ENCODE measurements around the gene KAT5.
"Not testable (repeated sequence)": the region's sequence is repeated elsewhere in the genome, so short reads cannot be mapped to it uniquely, and the experiment has no call there.

The KAT5 gene

DNA sequence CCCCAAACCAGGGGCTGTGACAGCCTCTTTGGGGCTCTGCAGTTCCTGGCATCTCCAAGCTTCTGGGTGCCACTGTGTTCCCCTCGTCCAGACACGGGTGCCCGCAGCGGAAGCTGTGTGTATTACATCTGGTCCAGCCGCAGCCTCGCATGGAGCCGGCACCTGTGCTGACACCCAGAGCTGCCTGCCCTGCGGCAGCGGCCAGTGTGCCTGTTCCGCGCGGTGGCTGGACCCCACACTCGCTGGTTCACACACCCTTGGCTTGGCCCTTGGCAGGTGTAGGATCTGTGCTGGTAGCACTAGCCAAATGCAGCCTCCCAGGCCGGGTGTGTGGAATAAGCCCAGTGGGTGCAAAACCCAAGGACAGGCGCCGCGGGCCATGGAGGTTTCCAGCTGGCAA lies 33.0 kb downstream of the KAT5 start:
- DNase-seq = no peak

- DNase-seq = not testable (repeated sequence)
Measured at GRCh38 chr11:65762169-65762568, 50.1 kb downstream of the KAT5 start.

- not testable (repeated sequence) for DNase-seq
Measured at GRCh38 chr11:65762816-65763215, 50.8 kb downstream of the KAT5 start.

- DNase-seq = no peak
Measured at GRCh38 chr11:65764434-65764833, 52.4 kb downstream of the KAT5 start.

GRCh38 chr11:65766535-65766934 lies 54.5 kb downstream of the KAT5 start:
- DNase-seq = no peak

GRCh38 chr11:65767406-65767805 lies 55.4 kb downstream of the KAT5 start:
- no peak for DNase-seq

- peak; percentile 57 to 66 (median 61) for DNase-seq
Measured at GRCh38 chr11:65767806-65768205, 55.8 kb downstream of the KAT5 start.
